CD14-positive monocyte (primary cell): Measurements from ENCODE around the gene NFKBIZ. TPM values are rescaled to one million over a fixed set of nuclear protein-coding genes. Genes with fewer than 3 reads are reported as not detected.

Experiments used
- DNase-seq, 3 donors: peaks; one replicate each; pipeline ENCODE4 v3.0.0-alpha.2; 2011 to 2022
- H2AFZ ChIP-seq: 2 replicates; pipeline ENCODE4 v1.6.0; 2012; ENCODE audit warnings: mild to moderate bottlenecking, low read depth, low read length, inconsistent platforms; ENCODE audit not compliant: insufficient read depth, poor library complexity, severe bottlenecking
- H3K27ac ChIP-seq, 2 donors: 1 replicate in 1 of 2; 2 replicates in 1 of 2; pipeline ENCODE4 v1.5.1; 2012 to 2013; ENCODE audit warnings: low read length in 2 of 2, control low read depth in 1 of 2, inconsistent platforms in 1 of 2, low read depth in 1 of 2, mild to moderate bottlenecking in 1 of 2
- H3K27me3 ChIP-seq, 2 donors: one replicate each; pipeline versions ENCODE4 v1.6.0 to v1.6.1; 2011 to 2013; ENCODE audit warnings: low read length in 2 of 2; ENCODE audit not compliant: control insufficient read depth in 2 of 2, insufficient read depth in 2 of 2
- H3K36me3 ChIP-seq, 2 donors: replicated peaks in 1 of 2; 1 replicate in 1 of 2; 2 replicates in 1 of 2; pipeline versions ENCODE4 v1.5.1 to v1.6.1; 2012 to 2013; ENCODE audit warnings: low read length in 2 of 2, control low read depth in 1 of 2, inconsistent platforms in 1 of 2, mild to moderate bottlenecking in 1 of 2; ENCODE audit not compliant: insufficient read depth in 2 of 2, control insufficient read depth in 1 of 2
- H3K4me1 ChIP-seq, 2 donors: 1 replicate in 1 of 2; 2 replicates in 1 of 2; pipeline versions ENCODE4 v1.5.1 to v1.6.1; 2012 to 2013; ENCODE audit warnings: low read length in 2 of 2, control low read depth in 1 of 2, inconsistent platforms in 1 of 2, mild to moderate bottlenecking in 1 of 2, moderate library complexity in 1 of 2; ENCODE audit not compliant: insufficient read depth in 2 of 2, control insufficient read depth in 1 of 2
- H3K4me2 ChIP-seq: replicated peaks from 2 replicates; pipeline ENCODE3; 2012; ENCODE audit warnings: low read length, moderate library complexity, mild to moderate bottlenecking; ENCODE audit not compliant: poor library complexity, severe bottlenecking; ENCODE audit errors: extremely low read depth
- H3K4me3 ChIP-seq, 3 experiments: fragments of 200-600 bp in 1 of 3; sonication (generic) in 1 of 3; replicated peaks in 1 of 3; 1 replicate in 2 of 3; 2 replicates in 1 of 3; pipeline ENCODE4 v1.5.1; 2011 to 2013; ENCODE audit warnings: low read length in 3 of 3, mild to moderate bottlenecking in 3 of 3, control low read depth in 2 of 3, low read depth in 2 of 3, inconsistent platforms in 1 of 3, moderate library complexity in 1 of 3
- H3K79me2 ChIP-seq: 2 replicates; pipeline ENCODE4 v1.6.0; 2012; ENCODE audit warnings: mild to moderate bottlenecking, control low read depth, inconsistent platforms, low read length, moderate library complexity; ENCODE audit not compliant: insufficient read depth
- H3K9ac ChIP-seq: 2 replicates; pipeline ENCODE4 v1.6.0; 2017; ENCODE audit warnings: low read length, mild to moderate bottlenecking; ENCODE audit not compliant: insufficient read depth, poor library complexity, severe bottlenecking
- H3K9me3 ChIP-seq, 2 donors: replicated peaks in 1 of 2; 1 replicate in 1 of 2; 2 replicates in 1 of 2; pipeline versions ENCODE4 v1.5.1 to v1.6.1; 2012 to 2013; ENCODE audit warnings: low read length in 2 of 2, control low read depth in 1 of 2; ENCODE audit not compliant: control insufficient read depth in 1 of 2, insufficient read depth in 1 of 2
- H4K20me1 ChIP-seq: 2 replicates; pipeline ENCODE4 v1.6.0; 2012; ENCODE audit warnings: mild to moderate bottlenecking, low read length, control low read depth, moderate library complexity; ENCODE audit not compliant: insufficient read depth
- H3K27ac Mint-ChIP-seq, 7 donors: one replicate each; pipeline ENCODE4 v1.8.0; 2020; ENCODE audit warnings: mild to moderate bottlenecking in 7 of 7, mixed read lengths in 7 of 7, moderate library complexity in 6 of 7, inconsistent platforms in 2 of 7
- H3K27me3 Mint-ChIP-seq, 3 donors: one replicate each; pipeline ENCODE4 v1.8.0; 2021 to 2022; ENCODE audit warnings: low read depth in 3 of 3, mild to moderate bottlenecking in 3 of 3, mixed read lengths in 3 of 3, moderate library complexity in 3 of 3, inconsistent platforms in 1 of 3
- H3K36me3 Mint-ChIP-seq, 2 donors: one replicate each; pipeline ENCODE4 v1.8.0; 2020; ENCODE audit warnings: mixed read lengths in 2 of 2, inconsistent platforms in 1 of 2, mild to moderate bottlenecking in 1 of 2
- H3K4me1 Mint-ChIP-seq: one replicate; pipeline ENCODE4 v1.8.0; 2020; ENCODE audit warnings: mild to moderate bottlenecking, mixed read lengths
- H3K4me3 Mint-ChIP-seq, 2 donors: one replicate each; pipeline ENCODE4 v1.8.0; 2020; ENCODE audit warnings: mild to moderate bottlenecking in 2 of 2, mixed read lengths in 2 of 2, moderate library complexity in 1 of 2
- H3K9me3 Mint-ChIP-seq, 7 donors: one replicate each; pipeline ENCODE4 v1.8.0; 2020 to 2022; ENCODE audit warnings: mixed read lengths in 7 of 7, mild to moderate bottlenecking in 6 of 7, moderate library complexity in 6 of 7, inconsistent platforms in 2 of 7
- CTCF ChIP-seq: fragments of 200-600 bp; IDR thresholded peaks from one replicate; pipeline ENCODE4 v1.8.0; 2022; ENCODE audit warnings: antibody characterized with exemption, mild to moderate bottlenecking
- intact Hi-C, 2 donors: fragments of 100-400 bp; cut with micrococcal nuclease; formaldehyde crosslinking; loops; one replicate each; pipeline versions ENCODE4 v1.15.0 to v1.15.1; 2023
- polyA plus RNA-seq, 3 donors: library from polyadenylated mRNA; depleted of rRNA in 1 of 3; unstranded in 2 of 3; stranded (reverse) in 1 of 3; fragments of 300-500 nt in 2 of 3; fragments of >200 nt in 1 of 3; fragmentation: Illumina TruSeq in 2 of 3; gene quantifications; 1 replicate in 2 of 3; 2 replicates in 1 of 3; pipeline ENCODE4 v1.2.3, GENCODE V29; 2012 to 2021

Gene NFKBIZ
- polyA plus RNA-seq, 3 donors = 71.0 to 592 (median 84.9) TPM

- peak; percentile 53 to 63 (median 56) for DNase-seq
- peak overlapping the region; percentile 21 for H3K4me2 ChIP-seq
- H3K79me2 ChIP-seq = peaks cover 48% of the 10 kb centered on the region
- no peaks in the 10 kb centered on the region for H3K27me3 ChIP-seq
- peaks cover 38 to 53% of the 10 kb centered on the region in 2 donors for H3K36me3 Mint-ChIP-seq
- TF ChIP-seq CTCF = peak; percentile 89
- no peaks in the 10 kb centered on the region for H4K20me1 ChIP-seq
- H2AFZ ChIP-seq = no peak overlapping the region
- no peaks in the 10 kb centered on the region for H3K9me3 Mint-ChIP-seq
- peak overlapping the region in 1 of 2 donors; percentile 68 for H3K27ac ChIP-seq
- H3K36me3 ChIP-seq = peaks cover 16 to 60% of the 10 kb centered on the region in 2 donors
- no peak overlapping the region for H3K4me3 ChIP-seq
- no peaks in the 10 kb centered on the region for H3K9me3 ChIP-seq
- intact Hi-C loops = loop anchor here (2.0 to 10.0 kb wide), 5 partner anchors 38 to 723 kb away; partner anchors contain the start of gene NFKBIZ (in 1 of the 2)
- peaks cover 8 to 21% of the 10 kb centered on the region in 2 donors for H3K4me1 ChIP-seq
- peaks cover 21% of the 10 kb centered on the region for H3K4me1 Mint-ChIP-seq
- H3K9ac ChIP-seq = peak overlapping the region; percentile 23
- H3K4me3 Mint-ChIP-seq = no peak overlapping the region
- H3K27me3 Mint-ChIP-seq = no peaks in the 10 kb centered on the region
- H3K27ac Mint-ChIP-seq = peak overlapping the region; percentile 61 to 87 (median 79)
Measured at GRCh38 chr3:101809178-101810021, 39.9 kb upstream of the NFKBIZ start.

DNA sequence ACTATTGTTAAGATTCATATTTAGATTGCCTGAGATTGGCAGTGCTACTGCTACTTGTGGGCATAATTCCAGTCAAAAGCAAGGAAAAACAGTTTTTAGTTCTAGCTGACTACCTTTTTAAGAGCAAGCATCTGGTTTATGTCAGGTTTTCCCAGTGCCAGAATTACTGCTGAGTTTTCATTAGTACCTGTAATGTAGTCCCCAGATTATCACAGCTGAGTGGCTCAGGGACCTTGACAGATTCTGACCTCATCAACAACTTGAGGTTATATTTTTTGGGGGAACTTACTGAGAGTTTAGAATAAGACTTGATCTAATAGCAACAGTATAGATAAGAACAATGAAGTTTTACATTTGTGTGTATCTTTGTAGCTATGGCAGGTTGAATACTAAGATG lies 39.3 kb upstream of the NFKBIZ start:
- DNase-seq = no peak
- intact Hi-C loops = loop anchor here (2.0 to 10.0 kb wide), 4 partner anchors 37 to 415 kb away; partner anchors contain the start of gene NFKBIZ (in 1 of the 2)
- no peaks in the 10 kb centered on the region for H3K9me3 ChIP-seq
- peaks cover 49% of the 10 kb centered on the region for H3K79me2 ChIP-seq
- H2AFZ ChIP-seq = no peak overlapping the region
- Mint-ChIP-seq H3K9me3 (no peaks in the 10 kb centered on the region), H3K27ac (peak overlapping the region; percentile 61 to 87 (median 79)), H3K4me1 (peaks cover 24% of the 10 kb centered on the region), H3K4me3 (no peak overlapping the region), H3K27me3 (no peaks in the 10 kb centered on the region), H3K36me3 (peaks cover 35 to 48% of the 10 kb centered on the region in 2 donors)
- peak overlapping the region in 1 of 2 donors; percentile 68 for H3K27ac ChIP-seq
- TF ChIP-seq CTCF = no peak
- no peaks in the 10 kb centered on the region for H4K20me1 ChIP-seq
- H3K36me3 ChIP-seq = peaks cover 16 to 54% of the 10 kb centered on the region in 2 donors
- H3K4me3 ChIP-seq = no peak overlapping the region
- H3K9ac ChIP-seq = peak overlapping the region; percentile 23
- H3K27me3 ChIP-seq = no peaks in the 10 kb centered on the region
- H3K4me1 ChIP-seq = peaks cover 8 to 21% of the 10 kb centered on the region in 2 donors
- H3K4me2 ChIP-seq = no peak overlapping the region
